T follicular helper cell (primary cell): Measurements from ENCODE around the gene RNF166.
"Not testable (repeated sequence)": the region's sequence is repeated elsewhere in the genome, so short reads cannot be mapped to it uniquely, and the experiment has no call there.

Experiments used
- DNase-seq: peaks from one replicate; pipeline ENCODE4 v3.0.0-alpha.2; 2020; ENCODE audit warnings: low read depth

The RNF166 gene

DNA sequence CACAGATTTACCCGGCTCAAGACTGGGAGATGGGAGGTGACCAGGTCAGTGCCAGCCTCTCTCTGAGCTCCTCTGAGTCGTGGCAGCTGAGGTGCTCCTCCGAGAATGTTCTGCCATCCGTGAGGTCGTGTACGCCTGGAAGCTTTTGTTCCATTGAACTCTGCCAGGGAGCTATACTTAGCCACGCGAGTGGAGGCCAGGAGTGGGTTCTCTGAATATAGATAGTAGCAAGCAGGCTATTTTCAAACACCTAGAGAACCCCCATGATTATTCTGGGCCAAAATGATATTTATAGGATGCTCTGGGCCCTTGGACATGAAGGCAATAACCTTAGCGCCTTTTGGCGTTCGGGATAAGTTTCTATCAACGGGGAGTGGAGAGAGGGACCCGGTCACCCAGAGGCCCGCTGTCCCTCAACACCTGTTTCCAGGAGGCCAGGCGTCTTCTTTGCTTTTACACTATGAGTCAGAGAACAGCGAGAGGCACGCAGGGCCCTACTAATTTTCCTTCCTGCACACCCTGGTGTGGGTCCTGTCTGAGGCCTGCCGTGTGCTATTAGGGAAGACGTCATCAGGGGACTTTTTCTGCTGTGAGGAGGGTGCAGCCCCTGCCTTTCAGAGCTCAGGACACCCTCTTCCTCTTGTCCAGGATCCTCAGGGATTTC lies 32.4 kb downstream of the RNF166 start:
- no peak for DNase-seq

DNA sequence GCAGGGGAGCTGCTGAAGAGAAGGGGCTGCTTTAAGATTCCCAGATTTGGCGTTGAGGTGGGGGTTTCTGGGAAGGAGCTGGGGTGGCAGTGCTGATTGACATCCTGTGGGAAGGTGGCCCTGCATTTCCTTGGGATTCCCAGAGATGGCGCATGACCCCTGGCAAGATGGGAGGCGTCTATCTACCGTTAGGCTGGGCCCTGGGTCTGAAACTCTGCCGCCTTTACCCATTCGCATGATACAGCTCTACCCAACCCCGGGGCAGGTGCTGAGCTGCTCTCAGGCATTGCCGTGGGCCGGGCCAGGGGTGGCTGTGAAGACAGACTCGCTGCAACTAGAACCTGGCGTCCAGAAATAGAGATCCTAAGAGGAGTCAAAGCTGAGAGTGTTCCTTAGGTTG lies 33.4 kb downstream of the RNF166 start:
- no peak for DNase-seq

DNA sequence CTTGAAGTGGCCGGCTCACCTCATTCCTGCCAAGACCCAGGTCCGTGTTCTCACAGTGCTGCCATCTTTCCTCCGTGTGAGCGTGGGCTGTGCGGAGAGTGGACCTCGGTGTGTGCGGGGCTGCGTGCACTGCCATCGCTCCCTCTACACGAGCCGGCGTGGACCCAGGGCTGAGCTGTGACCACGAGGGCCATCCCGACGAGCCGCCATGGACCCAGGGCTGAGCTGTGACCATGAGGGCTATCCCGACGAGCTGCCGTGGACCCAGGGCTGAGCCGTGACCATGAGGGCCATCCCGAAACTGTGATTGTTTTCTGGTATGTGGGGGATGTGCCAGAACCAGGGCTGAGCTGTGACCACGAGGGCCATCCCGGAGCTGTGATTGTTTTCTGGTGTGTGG lies 34.4 kb downstream of the RNF166 start:
- DNase-seq: no peak

DNA sequence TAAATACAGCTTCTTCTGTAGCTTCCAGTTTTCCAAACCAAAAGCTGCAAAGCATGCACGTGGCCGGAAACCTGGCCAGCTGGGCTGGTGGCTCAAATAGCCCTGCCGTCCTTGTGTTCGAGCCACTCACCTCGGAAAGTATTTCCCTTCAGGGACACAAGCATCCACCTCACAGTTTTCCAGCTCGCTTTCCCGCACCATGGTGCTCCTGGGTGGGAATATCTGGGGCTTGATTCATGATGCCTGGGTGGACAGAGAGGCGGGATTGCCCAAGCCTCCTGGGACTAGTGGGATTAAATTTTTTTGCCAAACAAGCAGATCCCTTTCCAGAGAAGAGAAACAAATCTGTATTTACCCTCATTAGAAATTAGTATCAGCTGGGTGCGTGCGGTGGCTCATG lies 36.2 kb downstream of the RNF166 start:
- DNase-seq: no peak

DNA sequence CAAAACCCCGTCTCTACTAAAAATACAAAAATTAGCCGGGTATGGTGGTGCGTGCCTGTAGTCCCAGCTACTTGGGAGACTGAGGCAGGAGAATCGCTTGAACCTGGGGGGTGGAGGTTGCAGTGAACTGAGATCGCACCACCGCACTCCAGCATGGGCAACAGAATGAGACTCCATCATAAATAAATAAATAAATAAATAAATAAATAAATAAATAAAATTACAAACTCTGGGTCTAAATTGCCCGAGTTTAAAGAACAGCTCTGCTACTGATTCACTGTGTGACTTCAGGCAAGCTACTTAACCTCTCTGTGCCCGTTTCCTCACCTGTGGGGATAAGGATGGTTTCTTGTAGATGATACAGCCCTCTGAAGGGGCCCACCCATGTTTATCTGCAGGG lies 36.7 kb downstream of the RNF166 start:
- DNase-seq: not testable (repeated sequence)

DNA sequence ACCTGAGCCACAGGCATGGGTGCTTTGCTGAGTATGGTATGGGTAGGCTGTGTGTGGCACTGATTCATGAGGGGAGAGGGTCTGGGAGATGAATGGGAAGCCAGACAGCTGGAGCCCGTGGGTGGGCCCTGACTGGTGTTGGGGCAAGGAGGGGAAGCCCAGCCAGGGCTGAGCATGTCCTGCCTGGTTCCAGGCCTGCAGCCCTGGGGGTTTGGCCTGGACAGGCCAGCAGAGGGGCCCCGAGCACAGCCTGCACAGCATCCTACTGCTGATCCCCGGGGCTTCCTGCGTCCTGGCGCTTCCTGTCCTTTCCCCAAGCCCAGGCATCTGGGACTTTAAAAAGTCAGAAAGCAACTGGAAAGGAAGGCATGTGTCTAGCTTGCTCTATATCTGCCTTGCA lies 38.7 kb downstream of the RNF166 start:
- DNase-seq: no peak

DNA sequence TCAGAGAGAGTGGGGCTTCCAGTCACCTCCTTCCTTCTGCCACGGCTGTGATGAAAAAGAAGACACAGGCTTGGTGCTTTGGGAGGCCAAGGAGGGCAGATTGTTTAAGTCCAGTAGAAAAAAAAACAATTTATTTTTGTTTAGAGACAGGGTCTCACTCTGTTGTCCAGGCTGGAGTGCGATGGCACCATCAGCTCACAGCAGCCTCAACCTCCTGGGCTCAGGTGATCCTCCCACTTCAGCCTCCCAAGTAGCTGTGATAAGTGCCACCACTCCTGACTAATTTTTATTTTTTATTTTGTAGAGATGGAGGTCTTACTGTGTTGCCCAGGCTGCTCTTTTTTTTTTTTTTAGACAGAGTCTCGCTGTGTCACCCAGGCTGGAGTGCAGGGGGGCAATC lies 40.6 kb downstream of the RNF166 start:
- DNase-seq: no peak

DNA sequence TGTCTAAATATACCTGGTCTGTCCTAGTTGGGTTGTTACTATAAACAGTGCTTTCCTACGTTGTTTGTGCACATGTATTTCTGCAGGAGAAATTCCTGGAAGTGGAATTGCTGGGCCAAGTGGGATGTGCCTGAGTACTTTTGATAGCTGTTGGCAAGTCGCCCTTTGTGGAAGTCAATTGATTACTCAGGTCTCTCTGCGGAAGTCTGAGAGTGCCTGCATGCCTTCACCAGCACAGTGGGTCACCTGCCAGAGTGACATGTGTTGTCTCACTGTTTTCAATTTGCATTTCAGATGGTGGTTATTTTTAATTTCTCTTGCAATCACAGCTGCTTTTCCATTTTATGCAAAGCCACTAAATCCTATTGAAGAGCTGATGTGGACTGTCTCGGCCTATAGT lies 41.1 kb downstream of the RNF166 start:
- no peak for DNase-seq

DNA sequence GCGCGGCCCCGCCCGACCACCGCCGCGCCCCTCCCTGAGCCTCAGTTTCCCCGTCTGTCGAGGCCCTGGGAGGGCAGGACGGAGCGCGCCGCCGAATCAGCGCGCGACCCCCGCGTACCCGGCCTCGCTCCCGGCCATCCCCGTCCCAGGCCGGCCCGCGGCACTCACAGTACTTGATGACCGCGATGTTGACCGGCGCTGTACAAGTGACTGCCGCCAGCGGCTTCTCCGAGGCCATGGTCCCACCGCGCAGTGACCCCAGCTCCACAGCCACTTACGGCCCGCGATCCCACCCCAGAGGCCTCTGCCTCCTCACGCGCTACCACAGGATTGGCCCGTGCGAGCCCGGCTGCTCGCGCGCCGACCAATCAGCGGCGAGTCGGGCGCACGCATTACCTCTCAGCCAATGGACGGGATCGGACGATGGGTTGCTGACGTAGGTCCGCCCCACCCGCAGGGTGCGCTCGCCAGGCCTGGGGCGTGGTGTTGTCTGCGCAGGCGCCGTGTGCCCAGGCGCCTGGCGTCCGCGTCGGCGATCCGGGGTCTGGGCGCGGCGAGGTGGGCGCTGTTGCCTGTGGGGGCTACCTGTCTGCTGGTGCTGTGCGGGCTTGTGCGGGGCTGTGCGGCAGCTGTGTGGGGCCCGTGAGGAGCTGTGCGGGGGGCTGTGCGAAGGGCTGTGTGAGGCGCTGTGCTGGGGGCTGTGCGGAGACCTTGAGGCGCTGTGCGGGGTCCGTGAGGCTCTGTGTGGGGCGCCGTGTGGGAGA lies 43.2 kb downstream of the RNF166 start, which contains the start of gene MVD:
Gene MVD, minus strand, starts transcription at position 249 of the 764 bp plus-strand sequence. Its CDS starts 11 bp downstream, at position 238.
- peak; percentile 95 for DNase-seq

DNA sequence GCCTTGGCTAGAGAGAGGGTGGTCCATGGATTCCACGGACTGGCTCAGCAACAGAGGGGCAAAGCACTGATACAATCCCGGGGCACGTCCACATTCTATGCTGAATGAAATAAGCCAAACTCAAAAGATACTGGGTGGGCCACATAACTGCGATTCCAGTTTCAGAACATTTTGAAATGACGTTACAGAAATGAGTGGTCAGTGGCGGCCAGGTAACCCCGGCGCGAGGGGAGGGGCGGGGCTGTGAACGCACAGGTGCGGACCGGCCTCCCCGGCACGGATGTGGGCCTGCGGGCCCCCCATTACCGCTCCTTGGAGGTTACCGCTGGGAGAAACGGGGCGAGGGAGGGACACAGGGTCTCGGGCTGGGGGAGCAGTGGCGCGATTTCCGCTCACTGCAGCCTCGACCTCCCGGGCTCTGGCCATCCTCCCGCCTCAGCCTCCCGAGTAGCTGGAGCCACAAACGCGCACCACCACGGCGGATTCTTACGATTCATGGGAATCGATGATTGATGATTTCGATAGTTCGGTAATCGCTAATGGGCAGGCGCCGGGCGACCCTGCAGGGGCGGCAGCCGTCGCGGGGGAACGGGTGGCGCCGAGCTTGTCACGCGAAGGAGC lies 43.9 kb downstream of the RNF166 start:
- no peak for DNase-seq

DNA sequence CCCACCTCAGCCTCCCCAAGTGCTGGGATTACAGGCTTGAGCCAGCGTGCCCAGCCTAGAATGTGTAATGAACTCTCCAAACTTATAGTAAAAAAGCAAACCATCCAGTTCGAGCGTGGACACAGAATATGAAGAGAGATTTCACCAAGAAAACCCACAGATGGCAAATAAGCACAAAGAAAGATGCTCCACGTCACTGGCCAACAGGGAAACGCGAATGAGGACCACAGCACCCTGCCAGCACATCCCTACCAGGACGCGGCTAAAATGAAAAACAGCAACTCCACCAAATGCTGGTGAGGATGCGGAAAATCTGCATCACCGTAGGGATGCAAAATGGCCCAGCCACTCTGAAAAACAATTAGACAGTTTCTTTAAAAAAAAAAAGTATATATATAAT lies 44.7 kb downstream of the RNF166 start:
- no peak for DNase-seq

DNA sequence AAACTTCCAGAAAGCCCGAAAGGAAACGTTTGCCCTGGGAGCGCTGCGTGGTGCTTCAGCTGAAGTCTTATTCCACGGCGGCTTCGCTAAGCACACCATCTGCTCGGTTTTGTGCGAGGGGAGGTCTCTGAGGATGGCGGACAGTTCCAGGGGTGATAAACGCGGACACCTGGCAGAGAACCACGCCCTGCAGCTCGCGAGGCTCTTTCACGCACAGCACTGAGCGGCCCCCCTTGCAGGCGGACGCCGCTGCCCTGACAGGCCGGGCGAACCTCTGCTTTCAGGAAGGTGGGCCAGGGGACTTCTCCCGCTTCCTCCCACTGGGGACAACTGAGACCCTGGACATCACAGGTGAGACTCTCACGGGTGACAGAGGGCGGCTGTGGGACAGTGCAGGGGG lies 47.0 kb downstream of the RNF166 start:
- no peak for DNase-seq

DNA sequence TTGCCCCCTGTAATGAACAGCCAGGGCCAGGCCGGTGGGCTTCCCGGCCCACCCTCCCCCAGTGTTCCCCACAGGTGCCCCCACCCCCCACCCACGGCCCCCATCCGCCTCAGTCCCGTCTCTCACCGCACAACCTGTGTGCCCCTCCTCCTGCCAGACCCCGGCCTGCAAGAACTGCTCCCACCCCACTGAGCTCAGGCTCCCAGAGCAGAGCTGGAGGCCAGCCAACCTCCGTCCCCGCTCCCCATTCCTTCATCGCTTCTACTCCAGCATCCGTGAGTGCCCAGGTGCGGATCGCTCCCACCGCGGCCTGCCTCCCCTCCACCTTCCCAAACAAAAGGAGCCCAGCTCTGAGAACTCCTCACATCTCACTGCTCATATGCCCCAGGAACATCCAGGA lies 47.5 kb downstream of the RNF166 start:
- DNase-seq: no peak

DNA sequence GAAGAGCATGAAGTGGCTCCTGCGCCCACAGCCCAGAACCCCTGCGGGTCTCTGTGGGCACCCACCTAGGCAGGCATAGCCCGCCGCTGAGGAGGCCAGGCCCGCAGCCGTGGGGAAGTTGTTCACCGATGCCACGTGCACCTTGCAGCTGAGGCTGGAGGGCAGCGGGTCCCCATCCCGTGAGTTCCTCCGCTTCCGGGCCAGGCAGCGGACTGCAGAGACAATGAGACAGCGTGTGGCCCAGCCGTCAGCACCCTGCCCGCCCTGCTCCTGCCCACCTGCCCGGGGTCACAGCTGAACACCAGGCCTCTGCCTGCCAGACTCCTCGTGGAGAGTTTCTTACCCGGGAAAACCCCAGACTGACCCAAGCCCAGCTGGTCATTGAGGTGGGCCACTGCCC lies 48.8 kb downstream of the RNF166 start:
- DNase-seq: no peak

DNA sequence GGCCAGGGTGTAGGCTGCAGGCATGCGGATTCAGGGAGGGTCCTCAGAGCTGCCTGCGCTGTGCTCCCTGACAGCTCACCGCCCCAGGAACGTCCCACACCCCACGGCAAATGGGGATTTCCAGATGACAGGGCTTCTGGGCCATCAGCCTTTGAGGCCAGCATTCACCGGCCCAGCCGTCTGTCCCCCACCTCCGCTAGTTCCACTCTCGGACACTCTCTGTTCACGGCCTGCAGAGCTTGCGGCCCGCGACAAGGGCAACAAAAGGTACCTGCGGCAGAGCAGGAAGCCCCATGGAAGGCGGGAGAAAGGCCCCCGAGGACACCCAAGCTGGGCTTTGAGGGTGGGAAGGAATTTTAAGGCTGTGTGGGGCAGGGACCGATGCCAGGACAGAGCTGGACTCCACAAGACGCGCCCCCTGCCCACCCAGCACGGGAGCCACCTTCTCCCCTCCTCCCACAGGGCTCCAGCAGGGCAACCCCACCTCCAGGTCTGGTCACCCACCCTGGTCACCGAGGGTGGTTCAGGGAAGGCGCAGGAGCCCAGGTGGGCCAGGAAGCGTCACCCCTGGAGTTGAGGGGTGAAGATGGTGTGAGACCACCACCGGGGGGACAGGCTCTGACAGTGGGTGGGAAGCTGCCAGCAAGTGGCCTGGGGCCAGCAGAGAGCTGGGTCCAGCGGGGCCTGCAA lies 49.8 kb downstream of the RNF166 start:
- DNase-seq: no peak

DNA sequence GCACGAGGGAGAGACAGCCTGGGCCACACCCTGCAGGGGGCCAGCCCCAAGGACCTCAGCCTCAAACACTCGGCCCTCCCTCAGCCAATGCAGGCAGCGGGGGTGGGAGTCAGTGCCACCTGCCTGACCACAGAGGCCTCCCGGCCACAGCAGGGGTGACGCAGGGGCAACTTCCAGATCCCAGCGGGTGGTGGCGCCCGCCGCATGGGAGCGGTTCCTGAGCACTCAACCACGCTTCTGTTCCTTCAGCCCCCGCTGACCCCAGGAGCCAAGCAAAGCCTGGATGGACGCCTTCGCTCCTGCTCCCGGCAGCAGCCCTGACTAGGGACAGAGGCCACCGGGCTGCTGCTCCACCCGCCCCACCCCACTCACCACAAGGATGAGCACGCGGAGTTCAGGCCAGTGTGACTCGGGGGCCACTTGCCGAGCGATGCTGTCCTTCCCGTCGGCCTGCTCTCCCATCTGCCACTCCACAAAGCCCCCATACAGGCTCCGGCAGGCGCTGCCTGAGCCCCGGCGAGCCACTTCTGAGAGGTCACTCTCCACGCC lies 50.4 kb downstream of the RNF166 start:
- DNase-seq: no peak

DNA sequence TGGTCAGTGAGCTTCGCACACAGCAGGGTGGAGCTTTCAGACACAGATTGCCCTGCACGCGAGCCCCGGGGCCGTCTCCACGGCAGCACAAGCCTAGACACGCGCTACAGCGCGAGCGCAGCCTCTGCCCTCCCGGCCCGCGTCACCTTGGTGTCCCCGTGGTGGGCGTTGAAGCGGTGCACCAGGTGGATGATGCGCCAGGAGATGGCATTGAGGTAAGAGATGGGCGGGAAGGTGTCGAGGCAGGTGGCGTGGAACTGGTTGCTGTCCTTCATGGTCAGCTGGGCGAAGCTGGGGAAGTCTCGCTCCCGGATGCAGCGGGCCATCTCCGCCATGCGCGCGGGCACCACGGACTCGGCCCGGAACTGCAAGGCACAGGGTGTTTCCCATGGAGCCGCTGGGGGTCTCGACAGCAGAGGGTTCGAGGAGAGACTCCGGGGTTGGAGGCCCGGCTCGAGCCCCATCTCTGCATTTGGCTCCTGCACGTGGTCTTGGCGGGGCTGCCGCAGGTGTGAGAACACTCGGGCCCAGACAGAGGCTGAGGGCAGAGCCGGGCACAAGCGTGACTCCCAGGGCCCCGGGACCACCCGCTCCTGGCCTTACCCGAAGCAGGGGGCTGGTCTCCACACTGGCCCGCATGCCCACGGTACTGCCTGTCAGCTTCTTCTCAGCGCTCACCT lies 51.0 kb downstream of the RNF166 start:
- no peak for DNase-seq

DNA sequence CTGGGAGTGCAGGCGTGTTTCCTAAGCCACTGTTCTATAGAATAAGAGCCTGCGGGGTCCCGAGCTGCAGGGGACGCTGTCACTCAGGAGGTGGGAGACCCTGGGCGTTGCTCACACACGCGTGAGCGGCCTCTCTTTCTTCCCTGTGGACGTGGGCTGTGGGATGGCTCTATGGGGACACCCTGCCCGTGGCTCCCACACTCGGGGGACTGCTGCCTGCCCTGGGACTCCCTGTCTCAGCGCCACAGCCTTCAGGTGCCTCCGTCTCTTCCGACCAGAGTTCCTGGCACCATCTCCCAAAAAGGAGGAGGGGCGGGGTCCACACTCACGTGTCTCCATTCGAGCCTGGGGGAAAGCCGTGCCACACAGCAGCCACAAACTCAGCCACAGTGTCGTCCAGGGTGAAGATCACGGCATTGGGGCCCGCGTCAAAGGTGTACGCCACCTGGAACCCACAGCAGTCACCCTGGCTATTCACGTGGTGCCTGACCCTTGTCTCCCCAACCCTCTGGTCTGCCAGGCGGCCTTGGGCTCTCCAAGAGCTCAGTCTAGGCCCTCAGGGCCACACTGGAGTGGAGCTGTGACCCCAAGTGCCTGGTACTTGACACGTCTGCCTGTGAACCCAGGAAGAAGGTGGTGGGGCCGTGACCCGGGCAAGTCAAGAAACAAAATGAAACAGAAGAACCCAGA lies 51.7 kb downstream of the RNF166 start:
- DNase-seq: no peak

DNA sequence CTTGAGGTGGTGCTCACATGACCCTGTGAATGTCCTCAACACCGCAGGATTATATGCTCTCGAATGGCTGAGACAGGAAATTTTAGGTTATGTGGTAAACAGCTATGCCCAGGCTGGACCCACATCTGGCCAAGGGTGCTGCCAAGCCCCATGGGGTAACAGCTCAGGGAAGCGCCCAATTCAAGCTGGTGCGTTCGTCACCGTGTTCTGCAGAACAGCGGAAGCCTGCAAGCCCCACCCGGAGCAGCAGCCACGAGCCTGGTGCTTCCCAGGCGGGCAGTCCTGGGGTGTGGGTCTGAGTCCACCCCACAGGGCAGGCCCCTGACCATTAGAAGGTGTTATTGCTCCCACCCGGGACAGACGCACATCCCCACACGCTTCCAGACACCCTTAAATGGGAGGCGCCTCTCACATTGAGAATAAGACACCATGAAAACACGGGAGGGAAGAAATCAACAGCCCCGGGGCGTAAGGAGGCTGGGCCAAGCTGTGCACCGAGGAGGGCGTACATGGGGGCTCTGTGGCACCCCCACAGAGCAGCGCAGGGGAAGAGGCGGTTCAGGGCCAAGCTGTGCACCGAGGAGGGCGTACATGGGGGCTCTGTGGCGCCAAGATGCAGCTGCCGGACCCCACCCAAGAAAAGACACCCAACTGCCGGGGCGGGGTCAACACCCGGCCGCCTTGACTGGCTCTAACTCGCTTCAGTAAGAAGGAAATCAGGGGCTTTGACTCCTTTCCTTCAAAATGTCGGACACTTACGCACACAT lies 52.4 kb downstream of the RNF166 start:
- DNase-seq: no peak

DNA sequence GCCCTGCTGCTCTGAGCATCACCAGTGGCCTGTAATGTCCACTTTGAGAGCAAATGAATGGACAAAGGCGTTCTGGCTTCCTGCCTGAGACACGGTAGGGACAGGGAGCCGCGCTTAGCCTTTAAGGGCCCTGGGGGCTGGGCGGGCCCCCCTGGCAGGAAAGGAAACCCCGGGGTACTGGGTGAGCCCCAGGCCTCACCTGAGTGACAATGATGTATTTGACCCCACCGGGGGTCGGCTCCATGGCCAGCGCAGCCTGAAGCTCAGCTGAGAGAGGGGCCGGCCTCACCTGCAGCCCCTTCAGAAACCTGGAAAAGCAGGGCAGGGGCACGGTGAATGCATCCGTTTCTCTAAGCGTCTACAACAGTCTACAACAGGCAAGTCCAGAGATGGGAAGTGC lies 53.1 kb downstream of the RNF166 start:
- DNase-seq: no peak

DNA sequence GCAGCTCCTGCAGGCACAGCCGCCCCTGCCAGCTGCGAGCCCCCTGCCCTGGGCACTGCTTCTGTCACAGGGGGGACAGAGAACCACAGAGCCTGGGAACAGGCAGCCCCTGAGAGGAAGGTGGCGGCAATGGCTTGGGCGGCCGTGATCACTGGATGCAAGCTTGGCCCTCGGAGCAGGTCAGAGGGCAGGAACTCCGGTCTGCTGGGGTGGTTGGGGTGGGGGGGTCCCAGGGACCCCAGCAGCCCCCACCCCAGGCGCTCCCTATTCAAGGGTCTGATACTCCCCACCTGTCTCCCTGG lies 53.5 kb downstream of the RNF166 start:
- no peak for DNase-seq
